H1 (cell line): Measurements from ENCODE around the gene ZDHHC19.

Experiments used
- CEBPB ChIP-seq: IDR thresholded peaks from 2 replicates; pipeline ENCODE4 v1.6.1; 2012; ENCODE audit warnings: low read depth, low read length
- EZH2 ChIP-seq: fragments of 200-600 bp; sonication (generic); IDR thresholded peaks from 2 replicates; pipeline ENCODE4 v1.7.1; 2012; ENCODE audit warnings: low read depth, mild to moderate bottlenecking, moderate library complexity, low read length, inconsistent platforms; ENCODE audit not compliant: severe bottlenecking
- FOSL1 ChIP-seq: IDR thresholded peaks from 2 replicates; pipeline ENCODE4 v1.6.1; 2011; ENCODE audit warnings: mild to moderate bottlenecking, low read depth, low read length, moderate library complexity; ENCODE audit not compliant: insufficient read depth
- POLR2A ChIP-seq, 2 experiments: IDR thresholded peaks; 1 replicate in 1 of 2; 2 replicates in 1 of 2; pipeline ENCODE4 v1.6.1; 2011; ENCODE audit warnings: low read depth in 2 of 2, low read length in 2 of 2, mild to moderate bottlenecking in 2 of 2; ENCODE audit errors: control extremely low read depth in 1 of 2
- POLR2AphosphoS5 ChIP-seq: IDR thresholded peaks from 2 replicates; pipeline ENCODE4 v1.6.1; 2011; ENCODE audit warnings: low read depth, low read length
- RNF2 ChIP-seq: fragments of 200-900, 300-1000 bp; sonication (generic); IDR thresholded peaks from 2 replicates; pipeline ENCODE4 v1.7.1; 2016; ENCODE audit warnings: borderline replicate concordance, low read depth, mild to moderate bottlenecking, antibody characterized with exemption, low read length; ENCODE audit not compliant: poor library complexity, severe bottlenecking; ENCODE audit errors: missing control alignments
- YY1 ChIP-seq: IDR thresholded peaks from 2 replicates; pipeline ENCODE4 v1.6.1; 2011; ENCODE audit warnings: low read depth, mild to moderate bottlenecking, low read length
- TF ChIP-seq, protein P1 (sequence below), 3 experiments: IDR thresholded peaks; 1 replicate in 2 of 3; 2 replicates in 1 of 3; pipeline versions ENCODE4 v1.5.1 to v1.6.1; 2011; ENCODE audit warnings: low read length in 3 of 3, mild to moderate bottlenecking in 3 of 3, inconsistent platforms in 2 of 3, low read depth in 1 of 3, moderate library complexity in 1 of 3; ENCODE audit not compliant: insufficient read depth in 1 of 3; ENCODE audit errors: control extremely low read depth in 1 of 3

GRCh38 chr3:196194542-196194915 is 16.7 kb downstream of the ZDHHC19 start:
- TF ChIP-seq EZH2, result no peak
- TF ChIP-seq FOSL1, result no peak
- no peak for TF ChIP-seq POLR2A (IDR thresholded peaks at IDR 0.05; ENCODE audit: control extremely low read depth in 1 of 2, low read depth in 2 of 2, low read length in 2 of 2)
- no peak for TF ChIP-seq YY1
- no peak for TF ChIP-seq RNF2
- TF ChIP-seq, protein P1, sequence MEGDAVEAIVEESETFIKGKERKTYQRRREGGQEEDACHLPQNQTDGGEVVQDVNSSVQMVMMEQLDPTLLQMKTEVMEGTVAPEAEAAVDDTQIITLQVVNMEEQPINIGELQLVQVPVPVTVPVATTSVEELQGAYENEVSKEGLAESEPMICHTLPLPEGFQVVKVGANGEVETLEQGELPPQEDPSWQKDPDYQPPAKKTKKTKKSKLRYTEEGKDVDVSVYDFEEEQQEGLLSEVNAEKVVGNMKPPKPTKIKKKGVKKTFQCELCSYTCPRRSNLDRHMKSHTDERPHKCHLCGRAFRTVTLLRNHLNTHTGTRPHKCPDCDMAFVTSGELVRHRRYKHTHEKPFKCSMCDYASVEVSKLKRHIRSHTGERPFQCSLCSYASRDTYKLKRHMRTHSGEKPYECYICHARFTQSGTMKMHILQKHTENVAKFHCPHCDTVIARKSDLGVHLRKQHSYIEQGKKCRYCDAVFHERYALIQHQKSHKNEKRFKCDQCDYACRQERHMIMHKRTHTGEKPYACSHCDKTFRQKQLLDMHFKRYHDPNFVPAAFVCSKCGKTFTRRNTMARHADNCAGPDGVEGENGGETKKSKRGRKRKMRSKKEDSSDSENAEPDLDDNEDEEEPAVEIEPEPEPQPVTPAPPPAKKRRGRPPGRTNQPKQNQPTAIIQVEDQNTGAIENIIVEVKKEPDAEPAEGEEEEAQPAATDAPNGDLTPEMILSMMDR (IDR thresholded peaks at IDR 0.05; ENCODE audit: control extremely low read depth in 1 of 3, insufficient read depth in 1 of 3, low read depth in 1 of 3, low read length in 3 of 3), result no peak
- TF ChIP-seq POLR2AphosphoS5, result no peak
- TF ChIP-seq CEBPB, result no peak
